Neutrophil (primary cell): Measurements from ENCODE around the gene ODAD2.

Source experiments
- H3K27ac ChIP-seq: fragments of 200-600 bp; sonication (generic); 2 replicates; pipeline ENCODE4 v1.5.1; 2016; ENCODE audit warnings: mild to moderate bottlenecking, moderate library complexity
- H3K27me3 ChIP-seq: fragments of 200-600 bp; sonication (generic); 2 replicates; pipeline ENCODE4 v1.6.0; 2016; ENCODE audit warnings: mild to moderate bottlenecking
- H3K36me3 ChIP-seq: fragments of 200-600 bp; sonication (generic); 2 replicates; pipeline ENCODE4 v1.5.1; 2017
- H3K4me1 ChIP-seq, 2 experiments: fragments of 200-600 bp in 1 of 2; sonication (generic) in 1 of 2; 1 replicate in 1 of 2; 2 replicates in 1 of 2; pipeline versions ENCODE4 v1.5.1 to v1.6.1; 2013 to 2016; ENCODE audit warnings: low read depth in 1 of 2, low read length in 1 of 2, mild to moderate bottlenecking in 1 of 2, moderate library complexity in 1 of 2; ENCODE audit not compliant: control insufficient read depth in 1 of 2, insufficient read depth in 1 of 2
- H3K4me3 ChIP-seq, 2 experiments: fragments of 200-600 bp in 1 of 2; sonication (generic) in 1 of 2; 1 replicate in 1 of 2; 2 replicates in 1 of 2; pipeline ENCODE4 v1.5.1; 2013 to 2016; ENCODE audit warnings: low read depth in 1 of 2, low read length in 1 of 2, mild to moderate bottlenecking in 1 of 2, moderate library complexity in 1 of 2
- H3K9me3 ChIP-seq: fragments of 200-600 bp; sonication (generic); 2 replicates; pipeline ENCODE4 v1.5.1; 2016
- CTCF ChIP-seq: fragments of 200-600 bp; sonication (generic); IDR thresholded peaks from 2 replicates; pipeline ENCODE4 v1.5.1; 2016; ENCODE audit warnings: antibody characterized with exemption

Gene ODAD2

DNA sequence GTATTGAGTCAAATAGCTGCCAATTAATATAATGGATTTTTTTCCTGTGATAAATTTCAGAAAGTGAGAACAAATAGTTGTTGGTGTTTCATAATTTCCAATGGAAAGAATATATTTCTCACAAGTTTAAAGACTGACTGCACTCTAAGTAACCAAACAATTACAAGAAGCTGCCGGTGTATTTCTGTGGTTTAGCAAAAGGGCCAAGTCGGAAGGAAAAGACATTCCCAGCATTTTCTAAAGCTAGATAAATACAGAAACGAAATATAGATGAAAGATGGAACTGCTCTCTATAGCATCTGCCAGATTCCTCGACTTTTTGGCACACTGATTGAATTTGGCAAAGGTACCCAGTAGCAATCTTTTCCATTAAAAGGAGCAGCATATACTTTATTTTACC, 160.5 kb downstream of the ODAD2 start:
- Histone ChIP-seq H3K27me3 (no peaks in the 10 kb centered on the region), H3K9me3 (no peaks in the 10 kb centered on the region), H3K36me3 (no peaks in the 10 kb centered on the region), H3K4me1 (no peaks in the 10 kb centered on the region), H3K27ac (no peak overlapping the region), H3K4me3 (no peak overlapping the region)
- TF ChIP-seq CTCF = no peak

GRCh38 chr10:27834476-27834875, 164.4 kb downstream of the ODAD2 start:
- no peaks in the 10 kb centered on the region for H3K27me3 ChIP-seq
- no peak overlapping the region for H3K4me3 ChIP-seq
- no peaks in the 10 kb centered on the region for H3K9me3 ChIP-seq
- H3K27ac ChIP-seq = no peak overlapping the region
- TF ChIP-seq CTCF = no peak
- no peaks in the 10 kb centered on the region for H3K4me1 ChIP-seq
- H3K36me3 ChIP-seq = no peaks in the 10 kb centered on the region

DNA sequence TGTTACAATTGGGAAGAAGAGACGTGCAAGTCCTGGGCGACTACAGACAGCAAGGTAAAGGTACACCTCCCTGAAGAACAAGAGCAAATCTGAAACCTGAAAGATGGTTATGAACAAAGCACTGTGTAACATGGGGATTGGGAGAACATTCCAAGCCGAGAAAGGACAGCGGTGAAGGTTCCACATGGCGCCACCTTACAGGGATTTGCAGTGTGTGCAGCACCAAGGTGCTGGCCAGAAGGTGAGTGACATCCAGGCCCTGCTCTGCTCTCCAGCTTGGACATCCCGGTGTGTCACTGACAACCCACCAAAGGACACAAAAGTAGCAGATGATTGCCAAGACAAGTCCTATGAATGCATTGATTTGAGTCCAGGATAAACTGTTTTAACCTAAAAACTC, 165.1 kb downstream of the ODAD2 start:
- Histone ChIP-seq H3K4me1 (no peaks in the 10 kb centered on the region), H3K27me3 (no peaks in the 10 kb centered on the region), H3K36me3 (no peaks in the 10 kb centered on the region), H3K27ac (no peak overlapping the region), H3K9me3 (no peaks in the 10 kb centered on the region), H3K4me3 (no peak overlapping the region)
- no peak for TF ChIP-seq CTCF

- Histone ChIP-seq H3K27me3 (no peaks in the 10 kb centered on the region), H3K4me3 (no peak overlapping the region), H3K27ac (no peak overlapping the region), H3K36me3 (no peaks in the 10 kb centered on the region), H3K9me3 (no peaks in the 10 kb centered on the region), H3K4me1 (no peaks in the 10 kb centered on the region)
- no peak for TF ChIP-seq CTCF
Observed at GRCh38 chr10:27832826-27833225, 166.1 kb downstream of the ODAD2 start.

GRCh38 chr10:27826369-27826768, 172.5 kb downstream of the ODAD2 start:
- Histone ChIP-seq H3K4me1 (no peaks in the 10 kb centered on the region), H3K27ac (no peak overlapping the region), H3K9me3 (peaks cover 6% of the 10 kb centered on the region), H3K27me3 (no peaks in the 10 kb centered on the region), H3K36me3 (no peaks in the 10 kb centered on the region), H3K4me3 (no peak overlapping the region)
- TF ChIP-seq CTCF = no peak

- Histone ChIP-seq H3K4me1 (no peaks in the 10 kb centered on the region), H3K9me3 (peaks cover 6% of the 10 kb centered on the region), H3K27ac (no peak overlapping the region), H3K27me3 (no peaks in the 10 kb centered on the region), H3K36me3 (no peaks in the 10 kb centered on the region), H3K4me3 (no peak overlapping the region)
- TF ChIP-seq CTCF = no peak
Observed at GRCh38 chr10:27822301-27822700, 176.6 kb downstream of the ODAD2 start.
